ENCODE results near the gene CAMK2B.

The CAMK2B gene

GRCh38 chr7:44224080-44224973, 101.1 kb downstream of the CAMK2B start:
- no peak overlapping the region for H3K27ac Mint-ChIP-seq
- ATAC-seq (replicated peaks) (no peak), DNase-seq (no peak)
- no peaks in the 10 kb centered on the region for H3K4me1 Mint-ChIP-seq (ENCODE audit: low read depth in 2 of 2)
- peaks cover under 1% of the 10 kb centered on the region for H3K36me3 Mint-ChIP-seq (ENCODE audit: insufficient read depth)
- H3K9me3 Mint-ChIP-seq: no peaks in the 10 kb centered on the region
- no peak overlapping the region for H3K4me3 Mint-ChIP-seq
- H3K27me3 Mint-ChIP-seq: peaks cover 19 to 40% of the 10 kb centered on the region in 2 donors

GRCh38 chr7:44223362-44224079, 101.9 kb downstream of the CAMK2B start:
- DNase-seq: no peak
- no peak for ATAC-seq (replicated peaks)
- Mint-ChIP-seq H3K36me3 (ENCODE audit: insufficient read depth) (peaks cover 3% of the 10 kb centered on the region), H3K4me1 (ENCODE audit: low read depth in 2 of 2) (no peaks in the 10 kb centered on the region), H3K27me3 (peaks cover 19 to 40% of the 10 kb centered on the region in 2 donors), H3K27ac (no peak overlapping the region), H3K4me3 (no peak overlapping the region), H3K9me3 (no peaks in the 10 kb centered on the region)

- no peak for ATAC-seq (replicated peaks)
- Mint-ChIP-seq H3K4me3 (no peak overlapping the region), H3K27me3 (peaks cover 19 to 35% of the 10 kb centered on the region in 2 donors), H3K4me1 (ENCODE audit: low read depth in 2 of 2) (no peaks in the 10 kb centered on the region), H3K36me3 (ENCODE audit: insufficient read depth) (peaks cover 3% of the 10 kb centered on the region), H3K9me3 (no peaks in the 10 kb centered on the region), H3K27ac (no peak overlapping the region)
- DNase-seq: no peak
Observed at GRCh38 chr7:44222776-44223261, 102.6 kb downstream of the CAMK2B start.

- ATAC-seq (replicated peaks) (no peak), DNase-seq (no peak)
- H3K9me3 Mint-ChIP-seq: no peaks in the 10 kb centered on the region
- no peak overlapping the region for H3K27ac Mint-ChIP-seq
- H3K4me3 Mint-ChIP-seq: no peak overlapping the region
- peaks cover 19 to 33% of the 10 kb centered on the region in 2 donors for H3K27me3 Mint-ChIP-seq
- no peaks in the 10 kb centered on the region for H3K4me1 Mint-ChIP-seq (ENCODE audit: low read depth in 2 of 2)
- H3K36me3 Mint-ChIP-seq (ENCODE audit: insufficient read depth): peaks cover 5% of the 10 kb centered on the region
Observed at GRCh38 chr7:44222074-44222473, 103.3 kb downstream of the CAMK2B start.

GRCh38 chr7:44221231-44221791, 104.1 kb downstream of the CAMK2B start:
- Mint-ChIP-seq H3K36me3 (ENCODE audit: insufficient read depth) (peaks cover 8% of the 10 kb centered on the region), H3K4me1 (ENCODE audit: low read depth in 2 of 2) (no peaks in the 10 kb centered on the region)

GRCh38 chr7:44220358-44221112, 104.9 kb downstream of the CAMK2B start:
- peaks cover 8% of the 10 kb centered on the region for H3K36me3 Mint-ChIP-seq (ENCODE audit: insufficient read depth)
- no peak overlapping the region for H3K4me3 Mint-ChIP-seq
- no peak for DNase-seq
- peaks cover 0 to 1% of the 10 kb centered on the region in 2 donors for H3K4me1 Mint-ChIP-seq (ENCODE audit: low read depth in 2 of 2)
- H3K9me3 Mint-ChIP-seq: no peaks in the 10 kb centered on the region
- no peak for ATAC-seq (replicated peaks)
- no peak overlapping the region for H3K27ac Mint-ChIP-seq
- peaks cover 10 to 22% of the 10 kb centered on the region in 2 donors for H3K27me3 Mint-ChIP-seq

More at GRCh38 chr7:44221231-44221791, 104.1 kb downstream of the CAMK2B start:
- ATAC-seq (replicated peaks) (no peak), DNase-seq (no peak)
- H3K9me3 Mint-ChIP-seq: no peaks in the 10 kb centered on the region
- no peak overlapping the region for H3K27ac Mint-ChIP-seq
- H3K4me3 Mint-ChIP-seq: no peak overlapping the region
- H3K27me3 Mint-ChIP-seq: peaks cover 17 to 30% of the 10 kb centered on the region in 2 donors

GRCh38 chr7:44220046-44220357, 105.4 kb downstream of the CAMK2B start:
- Mint-ChIP-seq H3K4me1 (ENCODE audit: low read depth in 2 of 2) (peaks cover 0 to 1% of the 10 kb centered on the region in 2 donors), H3K9me3 (no peaks in the 10 kb centered on the region), H3K36me3 (ENCODE audit: insufficient read depth) (peaks cover 8% of the 10 kb centered on the region), H3K27me3 (peaks cover 7 to 17% of the 10 kb centered on the region in 2 donors), H3K4me3 (no peak overlapping the region), H3K27ac (no peak overlapping the region)
- ATAC-seq (replicated peaks): no peak
- no peak for DNase-seq

- no peak for DNase-seq
- Mint-ChIP-seq H3K27ac (no peak overlapping the region), H3K9me3 (no peaks in the 10 kb centered on the region), H3K27me3 (peaks cover 7 to 12% of the 10 kb centered on the region in 2 donors), H3K4me1 (ENCODE audit: low read depth in 2 of 2) (peaks cover 0 to 1% of the 10 kb centered on the region in 2 donors), H3K36me3 (ENCODE audit: insufficient read depth) (peaks cover 13% of the 10 kb centered on the region), H3K4me3 (no peak overlapping the region)
- no peak for ATAC-seq (replicated peaks)
Observed at GRCh38 chr7:44219371-44220045, 105.9 kb downstream of the CAMK2B start.

- peak overlapping the region in 1 of 2 donors; percentile 59 for H3K27ac Mint-ChIP-seq
- ATAC-seq (replicated peaks) (no peak), DNase-seq (no peak)
- peaks cover under 1 to 3% of the 10 kb centered on the region in 2 donors for H3K27me3 Mint-ChIP-seq
- H3K9me3 Mint-ChIP-seq: no peaks in the 10 kb centered on the region
- peaks cover 15% of the 10 kb centered on the region for H3K36me3 Mint-ChIP-seq (ENCODE audit: insufficient read depth)
- no peak overlapping the region for H3K4me3 Mint-ChIP-seq
- peaks cover 0 to 1% of the 10 kb centered on the region in 2 donors for H3K4me1 Mint-ChIP-seq (ENCODE audit: low read depth in 2 of 2)
Observed at GRCh38 chr7:44218418-44219201, 106.8 kb downstream of the CAMK2B start.

GRCh38 chr7:44217852-44218402, 107.5 kb downstream of the CAMK2B start:
- Mint-ChIP-seq H3K4me3 (no peak overlapping the region), H3K27ac (peak overlapping the region in 1 of 2 donors; percentile 59), H3K4me1 (ENCODE audit: low read depth in 2 of 2) (peaks cover 0 to 1% of the 10 kb centered on the region in 2 donors), H3K9me3 (no peaks in the 10 kb centered on the region), H3K27me3 (no peaks in the 10 kb centered on the region), H3K36me3 (ENCODE audit: insufficient read depth) (peaks cover 22% of the 10 kb centered on the region)
- no peak for DNase-seq
- ATAC-seq (replicated peaks): no peak

- Mint-ChIP-seq H3K9me3 (no peaks in the 10 kb centered on the region), H3K36me3 (ENCODE audit: insufficient read depth) (peaks cover 23% of the 10 kb centered on the region), H3K4me1 (ENCODE audit: low read depth in 2 of 2) (peaks cover 0 to 1% of the 10 kb centered on the region in 2 donors), H3K27ac (no peak overlapping the region), H3K27me3 (no peaks in the 10 kb centered on the region), H3K4me3 (no peak overlapping the region)
- DNase-seq: no peak
- ATAC-seq (replicated peaks): no peak
Observed at GRCh38 chr7:44217223-44217714, 108.1 kb downstream of the CAMK2B start.
